H1 (cell line): ENCODE data around the gene DCAF6. TPM values are rescaled to one million over a fixed set of nuclear protein-coding genes. Genes with fewer than 3 reads are reported as not detected.

Experiments
- CTCF ChIA-PET: fragments of 300-600 bp; sonication (Branson Sonifier 250); formaldehyde crosslinking; loops from one replicate; lab custom pipeline; 2021; ENCODE audit not compliant: partially characterized antibody; lab: Charles Lee
- POLR2A ChIA-PET: fragments of 300-600 bp; sonication (Branson Sonifier 250); formaldehyde crosslinking; loops from one replicate; lab custom pipeline; 2021; ENCODE audit warnings: inconsistent platforms; ENCODE audit not compliant: partially characterized antibody; lab: Charles Lee
- DNase-seq, 2 experiments: peaks; one replicate each; pipeline versions ENCODE4 v3.0.0 to v3.0.0-alpha.2; 2010 to 2022; ENCODE audit warnings: low spot score in 2 of 2, low read depth in 1 of 2, mixed read lengths in 1 of 2
- FAIRE-seq: peaks from 2 replicates; lab custom pipeline; 2011; peaks lifted over from hg19 to GRCh38; lab: Jason Lieb, UNC
- H2AFZ ChIP-seq: 2 replicates; pipeline ENCODE4 v1.8.1; 2012; ENCODE audit warnings: low read length, inconsistent platforms
- H2AK5ac ChIP-seq: 2 replicates; pipeline ENCODE4 v1.6.1; 2013; ENCODE audit warnings: low read depth, low read length
- H2BK120ac ChIP-seq: replicated peaks from 2 replicates; pipeline ENCODE3; 2013; ENCODE audit warnings: low read depth, low read length, inconsistent platforms
- H2BK12ac ChIP-seq: 2 replicates; pipeline ENCODE4 v1.6.1; 2013; ENCODE audit warnings: low read depth, low read length
- H2BK15ac ChIP-seq: 2 replicates; pipeline ENCODE4 v1.6.1; 2013; ENCODE audit warnings: low read length
- H2BK20ac ChIP-seq: 2 replicates; pipeline ENCODE4 v1.6.1; 2013; ENCODE audit warnings: low read length
- H2BK5ac ChIP-seq: 2 replicates; pipeline ENCODE4 v1.6.1; 2013; ENCODE audit warnings: low read depth, low read length
- H3K14ac ChIP-seq: 2 replicates; pipeline ENCODE4 v1.6.1; 2013; ENCODE audit warnings: inconsistent platforms; ENCODE audit not compliant: insufficient read length
- H3K18ac ChIP-seq: 2 replicates; pipeline ENCODE4 v1.6.1; 2013; ENCODE audit warnings: low read length; ENCODE audit errors: extremely low read depth
- H3K23ac ChIP-seq: 2 replicates; pipeline ENCODE4 v1.6.1; 2013; ENCODE audit warnings: inconsistent platforms; ENCODE audit not compliant: insufficient read length
- H3K23me2 ChIP-seq: 2 replicates; pipeline ENCODE4 v1.6.1; 2013; ENCODE audit warnings: low read depth, low read length
- H3K27ac ChIP-seq: 2 replicates; pipeline ENCODE4 v1.6.1; 2011; ENCODE audit warnings: low read depth, low read length, inconsistent platforms
- H3K27me3 ChIP-seq, 4 experiments: replicated peaks in 1 of 4; 1 replicate in 1 of 4; 2 replicates in 3 of 4; pipeline versions ENCODE4 v1.6.1 to v1.8.1; 2011 to 2013; ENCODE audit warnings: low read length in 3 of 4, mild to moderate bottlenecking in 3 of 4, inconsistent platforms in 2 of 4, mixed read lengths in 2 of 4, moderate library complexity in 1 of 4; ENCODE audit not compliant: control insufficient read depth in 3 of 4, insufficient read depth in 3 of 4; ENCODE audit errors: extremely low read depth in 1 of 4
- H3K36me3 ChIP-seq, 4 experiments: 2 replicates each; pipeline versions ENCODE4 v1.6.1 to v1.8.1; 2011 to 2013; ENCODE audit warnings: mild to moderate bottlenecking in 4 of 4, low read length in 3 of 4, moderate library complexity in 2 of 4, control low read depth in 1 of 4, inconsistent platforms in 1 of 4; ENCODE audit not compliant: insufficient read depth in 4 of 4, control insufficient read depth in 2 of 4
- H3K4ac ChIP-seq: replicated peaks from 2 replicates; pipeline ENCODE3; 2013; ENCODE audit warnings: low read length, low read depth, mixed read lengths, inconsistent platforms; ENCODE audit not compliant: insufficient read length
- H3K4me1 ChIP-seq, 4 experiments: replicated peaks in 1 of 4; 1 replicate in 1 of 4; 2 replicates in 3 of 4; pipeline versions ENCODE4 v1.6.1 to v1.8.1; 2011 to 2013; ENCODE audit warnings: low read length in 3 of 4, inconsistent platforms in 2 of 4, mixed read lengths in 1 of 4; ENCODE audit not compliant: insufficient read depth in 4 of 4, control insufficient read depth in 3 of 4
- H3K4me2 ChIP-seq, 2 experiments: 2 replicates each; pipeline versions ENCODE4 v1.6.1 to v1.8.1; 2011 to 2013; ENCODE audit warnings: low read depth in 2 of 2, low read length in 2 of 2, control low read depth in 1 of 2, inconsistent platforms in 1 of 2, mild to moderate bottlenecking in 1 of 2; ENCODE audit not compliant: insufficient read depth in 1 of 2
- H3K4me3 ChIP-seq, 4 experiments: fragments of 200-600, 300-600 bp in 1 of 4; sonication (generic), shearing (Covaris generic), sonication (Bioruptor Twin) in 1 of 4; 2 replicates each; pipeline versions ENCODE4 v1.5.1 to v1.8.1; 2011 to 2016; ENCODE audit warnings: low read length in 4 of 4, low read depth in 3 of 4, control low read depth in 2 of 4, inconsistent platforms in 2 of 4, mild to moderate bottlenecking in 2 of 4, mixed read lengths in 1 of 4, moderate library complexity in 1 of 4; ENCODE audit not compliant: insufficient read depth in 2 of 4; ENCODE audit errors: extremely low read depth in 1 of 4
- H3K56ac ChIP-seq: replicated peaks from 2 replicates; pipeline ENCODE3; 2013; ENCODE audit warnings: low read depth, mild to moderate bottlenecking, mixed read lengths, low read length, inconsistent platforms; ENCODE audit not compliant: insufficient read length
- H3K79me1 ChIP-seq: 2 replicates; pipeline ENCODE4 v1.6.1; 2013; ENCODE audit warnings: low read depth, low read length, control low read depth
- H3K79me2 ChIP-seq, 2 experiments: 2 replicates each; pipeline versions ENCODE4 v1.6.1 to v1.8.1; 2012 to 2013; ENCODE audit warnings: low read length in 2 of 2, mild to moderate bottlenecking in 2 of 2, inconsistent platforms in 1 of 2; ENCODE audit not compliant: insufficient read depth in 2 of 2, control insufficient read depth in 1 of 2
- H3K9ac ChIP-seq, 4 experiments: replicated peaks in 1 of 4; 1 replicate in 1 of 4; 2 replicates in 3 of 4; pipeline versions ENCODE4 v1.6.1 to v1.8.1; 2011 to 2013; ENCODE audit warnings: low read depth in 3 of 4, low read length in 3 of 4, control low read depth in 2 of 4, mild to moderate bottlenecking in 2 of 4, moderate library complexity in 2 of 4, inconsistent platforms in 1 of 4; ENCODE audit errors: extremely low read depth in 1 of 4
- H3K9me3 ChIP-seq, 2 experiments: 2 replicates each; pipeline versions ENCODE4 v1.6.1 to v1.8.1; 2012 to 2013; ENCODE audit warnings: mild to moderate bottlenecking in 2 of 2, moderate library complexity in 2 of 2, control low read depth in 1 of 2, inconsistent platforms in 1 of 2, low read depth in 1 of 2, low read length in 1 of 2, mixed read lengths in 1 of 2; ENCODE audit not compliant: insufficient read depth in 2 of 2
- H4K20me1 ChIP-seq, 2 experiments: replicated peaks in 1 of 2; 2 replicates each; pipeline versions ENCODE3 to v1.8.1; 2011 to 2013; ENCODE audit warnings: inconsistent platforms in 2 of 2, low read length in 2 of 2, mild to moderate bottlenecking in 1 of 2; ENCODE audit not compliant: insufficient read depth in 2 of 2, control insufficient read depth in 1 of 2
- H4K5ac ChIP-seq: 2 replicates; pipeline ENCODE4 v1.6.1; 2013; ENCODE audit warnings: low read length, low read depth, mixed read lengths, inconsistent platforms; ENCODE audit not compliant: insufficient read length
- H4K8ac ChIP-seq: 2 replicates; pipeline ENCODE4 v1.8.0; 2013; ENCODE audit warnings: mild to moderate bottlenecking, moderate library complexity, low read length, inconsistent platforms; ENCODE audit not compliant: insufficient read depth; ENCODE audit errors: extremely low read depth
- H4K91ac ChIP-seq: replicated peaks from 2 replicates; pipeline ENCODE3; 2013; ENCODE audit warnings: low read length, mixed read lengths, inconsistent platforms; ENCODE audit not compliant: insufficient read length
- ASH2L ChIP-seq: fragments of 200-600, 300-600 bp; sonication (generic); IDR thresholded peaks from one replicate; pipeline ENCODE4 v1.7.1; 2017; ENCODE audit warnings: low read length
- BCL11A ChIP-seq, 2 experiments: IDR thresholded peaks; one replicate each; pipeline ENCODE4 v1.6.1; 2011; ENCODE audit warnings: low read depth in 2 of 2, low read length in 2 of 2, mild to moderate bottlenecking in 2 of 2
- E2F6 ChIP-seq: IDR thresholded peaks from 2 replicates; pipeline ENCODE4 v1.6.1; 2012; ENCODE audit warnings: inconsistent platforms
- EZH2 ChIP-seq: fragments of 200-600 bp; sonication (generic); IDR thresholded peaks from 2 replicates; pipeline ENCODE4 v1.7.1; 2012; ENCODE audit warnings: low read depth, mild to moderate bottlenecking, moderate library complexity, low read length, inconsistent platforms; ENCODE audit not compliant: severe bottlenecking
- GTF2F1 ChIP-seq: IDR thresholded peaks from 2 replicates; pipeline ENCODE4 v1.6.1; 2012; ENCODE audit warnings: low read depth, low read length, improper control_type of control experiment, borderline replicate concordance
- SP1 ChIP-seq: IDR thresholded peaks from 2 replicates; pipeline ENCODE4 v1.6.1; 2011; ENCODE audit warnings: low read depth, low read length
- SRF ChIP-seq: IDR thresholded peaks from 2 replicates; pipeline ENCODE4 v1.6.1; 2011; ENCODE audit warnings: mild to moderate bottlenecking, low read depth, low read length, moderate library complexity
- ZNF274 ChIP-seq: IDR thresholded peaks from 2 replicates; pipeline ENCODE4 v1.7.0; 2012; ENCODE audit warnings: low read length, borderline replicate concordance; ENCODE audit errors: extremely low read depth
- WGBS, 2 experiments: shearing (Covaris generic) in 1 of 2; methylation state at CpG; one replicate each; pipeline versions ENCODE4 v1.1.6 to v1.1.7; 2013 to 2015; ENCODE audit warnings: low lambda C conversion rate in 2 of 2, mixed read lengths in 2 of 2, inconsistent platforms in 1 of 2, low coverage in 1 of 2, missing lambda C conversion rate in 1 of 2; ENCODE audit not compliant: insufficient replicate concordance in 2 of 2, insufficient coverage in 1 of 2, insufficient read length in 1 of 2; ENCODE audit errors: extremely low coverage in 1 of 2, missing lambda C conversion rate in 1 of 2; 5-methylcytosine and 5-hydroxymethylcytosine counted together
- polyA plus RNA-seq, 7 experiments: library from polyadenylated mRNA; depleted of rRNA in 3 of 7; stranded (reverse) in 5 of 7; unstranded in 2 of 7; fragments of >200 nt in 5 of 7; fragments of 200-250 nt in 2 of 7; gene quantifications; 1 replicate in 5 of 7; 2 replicates in 1 of 7; 4 replicates in 1 of 7; pipeline versions ENCODE4 v1.2.1 to v1.2.3, GENCODE V29; 2011 to 2013; ENCODE audit warnings: missing spikeins in 2 of 7, mixed read lengths in 2 of 7
- total RNA-seq: library from RNA; stranded (reverse); fragmentation: NEBNext Ultra II Directional; extraction: Animal tissue kit (Norgen Biotek cat#: 25700); gene quantifications from 2 replicates; pipeline ENCODE4 v1.2.1, GENCODE V29; 2021

DCAF6 gene
- total and polyA plus RNA-seq, 2 of the 8 experiments (the other 6 are each of a cell fraction or from before 2014, with no cell fraction given) = 12.3 to 17.4 TPM

GRCh38 chr1:168050307-168050706 lies 113.8 kb downstream of the DCAF6 start:
- POLR2A ChIA-PET = no interaction called here
- no peak for TF ChIP-seq BCL11A (IDR thresholded peaks at IDR 0.05; ENCODE audit: low read depth in 2 of 2, low read length in 2 of 2)
- no peak for TF ChIP-seq SRF
- TF ChIP-seq ZNF274 = no peak
- no peak for TF ChIP-seq SP1
- TF ChIP-seq EZH2 = no peak
- no peak for TF ChIP-seq ASH2L
- no peak for TF ChIP-seq GTF2F1
- TF ChIP-seq E2F6 = no peak

More at GRCh38 chr1:168050307-168050706, 113.8 kb downstream of the DCAF6 start:
- Histone ChIP-seq H3K4me2 (no peak overlapping the region), H3K18ac (no peak overlapping the region), H3K4me3 (no peak overlapping the region), H3K79me2 (no peaks in the 10 kb centered on the region), H3K56ac (no peak overlapping the region), H4K8ac (no peak overlapping the region), H4K91ac (no peak overlapping the region), H3K14ac (no peak overlapping the region), H3K27me3 (no peaks in the 10 kb centered on the region), H2AFZ (no peak overlapping the region), H3K9me3 (no peaks in the 10 kb centered on the region), H3K27ac (no peak overlapping the region), H2BK5ac (no peak overlapping the region), H4K5ac (no peak overlapping the region), H3K9ac (no peak overlapping the region), H3K23me2 (no peaks in the 10 kb centered on the region), H3K4me1 (no peaks in the 10 kb centered on the region), H3K23ac (no peak overlapping the region), H4K20me1 (no peaks in the 10 kb centered on the region), H3K36me3 (peaks cover 0 to 8% (median under 1%) of the 10 kb centered on the region in 4 experiments; a peak in 1 of 8 replicates), H2AK5ac (no peak overlapping the region), H3K79me1 (no peaks in the 10 kb centered on the region), H3K4ac (no peak overlapping the region), H2BK12ac (no peak overlapping the region), H2BK15ac (no peak overlapping the region), H2BK20ac (no peak overlapping the region), H2BK120ac (no peak overlapping the region)
- WGBS, 2 experiments = 89% methylated on average over 1 of the region's 1 CpG; no CpG with 5 or more reads in 1 of the 2 experiments
- FAIRE-seq (no peak), DNase-seq (no peak)
- CTCF ChIA-PET = interaction anchor here (1.5 kb wide), 1 partner anchor 32 kb away, joined by 8 read pairs; no protein-coding TSS in a partner anchor
